Activated CD8-positive, alpha-beta memory T cell treated with anti-CD3 and anti-CD28 coated beads, Interleukin-2, amount 50 U/mL, for 24 hours (primary cell): ENCODE data around the gene FAM184B.
"Not testable (repeated sequence)": the region's sequence is repeated elsewhere in the genome, so short reads cannot be mapped to it uniquely, and the experiment has no call there.

Experiments used
- DNase-seq: peaks from one replicate; pipeline ENCODE4 v3.0.0-alpha.2; 2020; ENCODE audit errors: extremely low read depth

The FAM184B gene

DNA sequence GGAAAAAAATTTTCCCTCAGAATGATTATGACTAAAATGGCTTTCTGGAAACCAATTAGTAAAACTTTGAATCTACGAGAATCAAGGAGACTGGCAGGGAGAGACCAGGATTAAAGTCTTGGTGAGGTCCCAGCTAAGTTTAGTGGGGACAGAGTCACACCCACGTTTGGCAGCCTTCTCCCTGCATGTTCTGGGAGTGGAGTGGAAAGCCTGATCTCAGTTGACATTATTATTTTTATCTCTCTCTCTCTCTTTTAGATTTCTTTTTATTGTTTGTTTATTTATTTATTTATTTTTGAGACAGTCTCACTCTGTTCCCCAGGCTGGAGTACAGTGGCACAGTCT is 99.2 kb downstream of the FAM184B start:
- DNase-seq = no peak

DNA sequence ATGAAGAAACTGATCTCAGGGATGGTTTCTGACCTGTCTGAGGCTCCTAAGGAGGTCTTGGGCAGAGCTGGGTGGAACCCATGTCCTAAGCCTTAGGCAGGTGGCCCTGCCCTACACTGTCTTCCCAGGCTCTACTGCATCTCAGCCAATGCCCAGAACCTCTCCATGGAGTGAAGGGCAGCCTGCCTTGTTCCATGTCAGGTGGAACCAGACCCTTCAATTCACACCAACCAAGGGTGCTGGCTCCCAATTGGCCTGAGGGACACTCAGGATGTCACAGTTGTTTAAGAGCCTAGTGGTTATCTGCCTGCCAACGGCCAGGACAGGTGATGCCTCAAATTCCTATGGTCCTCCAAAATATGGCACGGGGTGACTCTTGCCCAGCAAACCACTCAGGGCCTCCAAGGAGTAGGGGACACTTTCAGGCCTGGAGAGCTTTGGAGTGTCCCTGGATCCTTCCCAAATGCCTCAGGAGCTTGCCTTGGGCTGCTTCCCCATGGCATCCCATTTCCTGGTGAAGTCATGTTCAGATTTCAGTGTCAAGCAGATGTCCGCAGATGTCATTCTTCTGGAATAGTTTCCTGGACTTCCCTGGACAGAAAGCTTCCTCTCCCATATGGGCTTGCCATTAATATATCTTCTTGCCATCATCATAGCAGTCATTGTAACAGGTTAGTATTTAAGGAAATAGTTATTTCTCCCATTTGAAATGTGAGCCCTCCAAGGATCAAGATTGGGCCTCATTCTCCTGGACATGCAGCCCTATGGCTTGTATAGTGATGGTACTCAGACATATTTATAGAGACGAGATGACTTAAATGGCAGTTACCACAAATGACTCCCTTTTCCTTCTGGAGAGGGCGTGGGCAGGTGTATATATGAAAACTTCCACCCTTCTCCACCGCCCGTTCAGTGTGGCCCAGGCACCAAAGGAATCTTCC is 99.9 kb downstream of the FAM184B start:
- DNase-seq = no peak

- no peak for DNase-seq
These were observed 100.7 kb downstream of the FAM184B start for GRCh38 chr4:17680559-17681280.

DNA sequence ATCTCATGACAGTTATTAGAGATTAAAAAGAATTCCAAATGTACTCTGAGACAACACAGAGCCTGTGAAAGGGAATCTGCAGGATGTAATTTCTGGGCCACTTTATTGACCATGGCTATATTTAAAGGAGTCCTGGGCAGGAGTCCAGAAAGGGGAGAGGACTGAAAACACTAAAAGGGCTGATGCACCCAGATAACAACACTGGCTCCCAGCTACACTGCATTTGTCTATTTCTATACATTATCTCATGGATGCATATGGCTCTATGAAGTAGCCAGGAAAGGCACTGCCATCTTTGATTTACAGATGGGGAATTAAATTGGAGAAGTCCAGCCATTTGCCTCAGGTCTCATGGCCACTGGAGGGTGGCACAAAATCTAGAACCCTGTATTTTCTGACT is 111.0 kb downstream of the FAM184B start:
- DNase-seq = no peak

DNA sequence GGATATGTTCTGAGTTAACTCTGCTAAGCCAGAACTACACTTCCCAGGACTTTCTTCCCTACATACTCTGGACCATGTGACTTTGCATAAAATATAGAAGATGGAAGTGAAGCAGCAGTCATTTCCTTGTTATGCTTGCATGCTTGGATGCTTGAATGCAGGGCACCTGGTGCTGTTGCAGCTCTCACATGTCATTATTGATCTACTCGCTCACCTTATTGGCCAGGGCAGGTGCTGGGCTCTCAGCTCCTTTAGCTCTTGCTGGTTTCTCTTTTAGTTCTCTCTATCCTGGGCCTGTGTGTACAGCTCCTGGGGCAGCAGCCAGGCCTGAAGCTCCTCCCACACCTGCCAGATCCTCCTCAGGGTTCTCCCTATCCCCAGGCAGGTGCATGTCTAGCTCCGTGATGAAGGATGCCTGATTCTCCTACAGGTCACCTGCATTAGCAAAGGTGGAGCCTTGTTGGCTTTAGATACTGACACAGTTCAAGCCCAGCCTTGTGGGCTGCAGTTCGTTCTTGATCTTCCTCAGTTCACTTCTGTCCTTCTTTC is 113.7 kb downstream of the FAM184B start:
- DNase-seq = no peak

DNA sequence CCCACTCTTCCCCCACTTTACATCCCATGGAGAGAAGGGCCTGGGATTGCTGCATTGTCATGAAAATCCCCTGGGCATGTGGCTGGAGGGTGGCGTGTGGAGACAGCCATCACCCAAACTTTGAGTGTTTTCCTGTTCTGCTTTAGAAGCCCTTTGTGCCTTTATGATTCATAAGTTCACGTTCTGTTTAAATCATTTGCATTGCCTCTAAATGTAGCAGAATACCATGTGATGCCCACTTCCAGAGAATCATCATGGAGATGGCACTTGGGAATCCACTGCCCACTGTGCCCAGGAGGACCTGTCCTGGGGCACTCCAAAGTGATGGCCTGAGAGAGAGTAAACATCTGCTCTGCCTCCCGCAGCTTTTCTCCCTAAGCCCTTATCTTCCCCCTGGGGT is 114.2 kb downstream of the FAM184B start:
- DNase-seq = no peak

GRCh38 chr4:17665852-17666251 is 115.6 kb downstream of the FAM184B start:
- no peak for DNase-seq

- no peak for DNase-seq
These were observed 116.1 kb downstream of the FAM184B start for GRCh38 chr4:17665346-17665745.

DNA sequence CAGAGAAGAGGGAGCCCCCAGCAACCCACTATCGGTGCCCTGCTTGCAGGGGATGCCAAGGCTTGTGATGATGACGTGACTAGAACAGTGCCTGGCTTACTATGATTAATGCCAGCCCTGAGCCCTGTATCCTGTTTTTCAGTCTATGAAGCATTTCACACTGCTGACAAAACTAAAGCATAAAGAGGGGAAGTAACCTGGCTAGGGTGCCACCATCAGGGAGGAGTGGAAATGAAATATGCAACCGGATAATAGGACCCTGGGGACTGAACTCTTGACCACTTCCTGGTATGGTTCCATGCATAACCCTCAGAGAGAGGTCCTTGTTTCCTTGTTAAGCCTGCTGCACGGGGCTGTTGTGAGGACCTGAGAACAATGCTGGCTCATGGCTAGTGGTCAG is 116.7 kb downstream of the FAM184B start:
- DNase-seq = no peak

DNA sequence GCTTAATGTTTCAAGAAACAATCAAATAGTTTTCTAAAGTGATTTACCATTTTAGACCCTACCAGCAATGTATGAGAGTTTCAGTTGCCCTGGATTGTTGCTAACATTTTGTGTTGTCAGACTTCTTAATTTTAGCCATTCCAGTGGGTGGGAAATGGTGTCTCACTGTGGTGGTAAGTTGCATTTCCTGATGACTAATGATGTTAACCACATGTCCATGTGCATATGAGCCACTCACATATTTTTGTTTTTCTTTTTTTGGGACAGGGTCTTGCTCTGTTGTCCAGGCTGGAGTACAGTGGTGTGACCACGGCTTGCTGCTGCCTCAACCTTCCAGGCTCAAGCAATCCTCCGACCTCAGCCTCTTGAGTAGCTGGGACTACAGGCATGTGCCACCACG is 118.7 kb downstream of the FAM184B start:
- no peak for DNase-seq

GRCh38 chr4:17659196-17659595 is 122.2 kb downstream of the FAM184B start:
- DNase-seq = not testable (repeated sequence)

- no peak for DNase-seq
These were observed 123.6 kb downstream of the FAM184B start for GRCh38 chr4:17657849-17658248.

DNA sequence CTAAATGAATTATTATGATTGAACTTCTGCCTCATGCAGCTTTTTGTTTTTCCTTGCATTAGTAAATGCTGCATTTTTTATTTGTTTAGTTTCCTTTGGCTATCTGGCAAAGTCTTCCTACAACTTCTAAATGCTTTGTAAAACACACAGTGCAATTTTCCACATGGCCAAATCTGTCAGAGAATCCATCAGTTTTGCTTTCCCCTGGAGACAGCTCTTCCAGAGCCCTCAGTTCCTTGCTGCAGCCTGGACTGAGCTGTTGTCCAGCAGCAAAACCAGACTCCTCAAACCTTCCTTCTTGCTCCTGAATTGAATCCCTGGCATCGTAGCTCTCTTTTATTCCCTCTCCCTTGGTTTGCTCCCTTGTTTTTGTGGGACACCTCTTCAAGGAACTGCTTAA is 124.3 kb downstream of the FAM184B start:
- DNase-seq = no peak

DNA sequence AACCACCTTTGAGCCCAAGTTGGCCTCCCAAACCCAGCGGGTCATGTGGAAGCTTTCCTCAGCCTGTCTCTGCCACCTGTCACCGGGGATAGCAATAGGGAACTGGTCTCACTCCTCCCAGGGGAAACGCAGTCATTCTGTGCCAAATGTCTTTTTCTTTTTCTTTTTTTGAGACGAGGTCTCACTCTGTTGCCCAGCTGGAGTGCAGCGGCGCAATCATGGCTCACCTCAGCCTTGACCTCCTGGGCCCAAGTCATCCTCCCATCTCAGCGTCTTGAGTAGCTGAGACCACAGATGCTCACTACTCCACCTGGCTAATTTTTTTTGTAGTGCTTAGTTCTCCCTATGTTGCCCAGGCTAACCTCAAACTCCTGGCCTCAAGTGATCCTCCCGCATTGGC is 126.7 kb downstream of the FAM184B start:
- DNase-seq = no peak

- no peak for DNase-seq
These were observed 131.0 kb downstream of the FAM184B start for GRCh38 chr4:17650406-17650805.

DNA sequence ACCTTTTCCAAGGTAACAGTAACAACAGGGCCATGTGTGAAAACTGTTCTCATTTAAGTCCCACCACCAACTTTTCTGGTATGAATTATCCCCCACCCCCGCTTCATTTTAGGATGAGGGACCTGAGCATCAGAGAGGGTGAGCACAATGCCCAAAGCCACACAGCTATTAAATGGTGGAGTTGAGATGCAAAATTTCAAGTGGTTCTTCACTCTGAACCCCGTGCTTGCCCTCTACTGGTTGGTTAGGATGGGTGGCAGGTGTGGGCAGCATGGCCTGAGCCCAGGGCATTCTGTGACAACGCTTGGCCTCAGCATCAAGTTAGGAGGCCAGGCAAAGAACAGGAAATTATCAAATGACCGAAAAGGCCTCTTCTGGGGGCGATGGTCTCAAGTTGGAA is 133.5 kb downstream of the FAM184B start:
- DNase-seq = no peak

DNA sequence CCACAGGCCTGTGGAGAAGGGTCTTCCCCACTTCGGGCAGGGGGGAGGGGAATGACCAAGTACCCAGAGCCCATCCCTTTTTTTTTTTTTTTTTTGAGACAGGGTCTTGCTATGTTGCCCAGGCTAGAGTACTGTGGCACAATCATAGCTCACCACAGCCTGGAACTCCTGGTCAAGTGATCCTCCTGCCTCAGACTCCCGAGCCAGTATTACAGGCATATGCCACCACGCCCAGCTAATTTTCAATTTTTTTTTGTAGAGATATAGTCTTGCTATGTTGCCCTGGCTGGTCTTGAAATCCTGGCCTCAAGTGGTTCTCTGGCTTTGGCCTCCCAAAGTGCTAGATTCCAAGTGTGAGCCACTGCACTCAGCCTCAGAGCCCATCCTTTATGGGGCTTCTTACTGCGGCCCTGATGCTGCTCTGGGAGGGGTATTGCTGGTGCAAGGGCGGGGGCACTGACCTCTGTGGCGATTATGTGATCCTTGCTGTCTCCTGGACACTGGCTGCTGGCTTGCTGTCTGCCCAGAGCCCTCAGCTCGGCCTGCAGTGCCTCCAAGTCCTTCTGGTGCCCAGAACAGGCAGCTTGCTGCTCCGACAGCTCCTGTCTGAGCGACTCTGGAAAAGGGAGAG is 134.1 kb downstream of the FAM184B start:
- no peak for DNase-seq

DNA sequence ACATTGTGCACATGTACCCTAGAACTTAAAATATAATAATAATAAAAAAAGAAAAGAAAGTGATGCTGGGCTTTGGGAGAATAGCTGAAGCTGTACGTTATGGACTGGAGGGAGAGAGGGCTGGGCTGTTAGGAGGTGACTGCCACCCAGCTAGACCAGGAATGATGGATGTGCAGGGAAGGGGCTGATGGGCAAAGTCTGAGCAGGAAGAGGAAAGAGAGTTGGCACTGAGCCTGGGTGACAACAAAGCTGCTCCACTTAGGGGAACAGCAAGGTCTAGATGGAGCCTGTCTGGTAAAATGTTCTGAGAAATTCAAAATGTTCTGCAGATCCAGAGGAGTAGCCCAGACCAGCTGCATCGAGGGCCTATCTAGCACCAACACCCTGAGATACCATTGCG is 134.7 kb downstream of the FAM184B start:
- DNase-seq = no peak

GRCh38 chr4:17642398-17642783 is 139.0 kb downstream of the FAM184B start:
- no peak for DNase-seq

- no peak for DNase-seq
These were observed 142.3 kb downstream of the FAM184B start for GRCh38 chr4:17639136-17639535.

DNA sequence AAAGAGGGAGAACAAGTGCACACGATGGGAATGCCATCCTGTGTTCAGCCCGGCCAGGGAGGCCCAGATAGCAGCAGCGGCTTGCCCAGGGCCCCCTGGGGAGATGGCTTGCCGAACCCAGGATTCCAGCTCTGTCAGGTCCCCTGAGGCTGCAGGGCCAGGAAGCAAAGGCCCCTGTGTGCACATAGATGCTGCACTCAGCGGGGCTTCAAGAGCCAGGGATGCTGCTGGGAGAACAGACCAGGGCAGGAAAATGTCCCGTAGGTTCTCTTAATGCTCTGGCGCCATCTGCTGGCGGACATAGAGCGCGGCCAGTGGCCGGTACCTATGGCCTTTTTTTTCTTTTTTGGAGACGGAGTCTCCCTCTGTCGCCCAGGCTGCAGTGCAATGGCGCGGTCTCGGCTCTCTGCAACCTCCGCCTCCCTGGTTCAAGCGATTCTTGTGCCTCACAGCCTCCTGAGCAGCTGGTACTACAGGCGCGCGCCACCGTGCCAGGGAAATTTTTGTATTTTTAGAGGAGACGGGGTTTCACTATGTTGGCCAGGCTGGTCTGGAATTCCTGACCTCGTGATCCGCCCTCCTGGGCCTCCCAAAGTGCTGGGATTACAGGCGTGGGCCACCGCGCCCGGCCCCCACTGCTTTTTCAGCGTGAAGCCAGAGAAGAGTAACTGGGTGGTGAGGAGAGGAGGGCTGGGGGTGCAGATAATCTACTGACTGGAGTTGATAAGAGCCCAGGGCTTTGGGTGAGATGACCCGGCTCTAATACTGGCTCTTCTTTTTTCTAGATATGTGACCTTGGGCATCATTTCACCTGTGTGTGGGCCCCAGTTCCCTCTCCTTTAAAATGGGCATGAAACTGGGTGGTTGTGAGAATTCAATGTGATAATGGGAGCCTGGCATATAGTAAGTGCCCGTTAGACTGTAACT is 144.5 kb downstream of the FAM184B start:
- peak; percentile 24 for DNase-seq
